ENCODE data around the gene INAVA.

INAVA gene

GRCh38 chr1:200892546-200892945, 2.2 kb upstream of the INAVA start:
- Histone ChIP-seq H3K27ac (no peak overlapping the region), H3K4me3 (no peak overlapping the region)
- no peak for TF ChIP-seq CTCF (IDR thresholded peaks at IDR 0.05)
- no peak for DNase-seq (ENCODE audit: low spot score)

- DNase-seq (ENCODE audit: low spot score) = no peak
- Histone ChIP-seq H3K27ac (no peak overlapping the region), H3K4me3 (no peak overlapping the region)
- TF ChIP-seq CTCF (IDR thresholded peaks at IDR 0.05) = no peak
These were observed 1.7 kb upstream of the INAVA start for GRCh38 chr1:200892958-200893357.

GRCh38 chr1:200893411-200893901, 1.2 kb upstream of the INAVA start:
- no peak for DNase-seq (ENCODE audit: low spot score)
- Histone ChIP-seq H3K27ac (no peak overlapping the region), H3K4me3 (no peak overlapping the region)
- TF ChIP-seq CTCF (IDR thresholded peaks at IDR 0.05) = no peak

- H3K27ac ChIP-seq = no peak overlapping the region
- no peak overlapping the region for H3K4me3 ChIP-seq
- no peak for TF ChIP-seq CTCF (IDR thresholded peaks at IDR 0.05)
- no peak for DNase-seq (ENCODE audit: low spot score)
These were observed 716 bp downstream of the INAVA start for GRCh38 chr1:200895443-200895789.

- no peak for DNase-seq (ENCODE audit: low spot score)
- H3K4me3 ChIP-seq = no peak overlapping the region
- H3K27ac ChIP-seq = no peak overlapping the region
- no peak for TF ChIP-seq CTCF (IDR thresholded peaks at IDR 0.05)
These were observed 1.3 kb downstream of the INAVA start for GRCh38 chr1:200895801-200896530.

GRCh38 chr1:200896531-200897196, 2.0 kb downstream of the INAVA start:
- Histone ChIP-seq H3K27ac (no peak overlapping the region), H3K4me3 (no peak overlapping the region)
- no peak for DNase-seq (ENCODE audit: low spot score)

More at GRCh38 chr1:200896531-200897196, 2.0 kb downstream of the INAVA start:
- no peak for TF ChIP-seq CTCF (IDR thresholded peaks at IDR 0.05)
